Sigmoid colon (tissue), 7 donors: Measurements from ENCODE around the gene CLCN5. TPM values are rescaled to one million over a fixed set of nuclear protein-coding genes. Genes with fewer than 3 reads are reported as not detected.

Experiments
- DNase-seq: peaks from one replicate; pipeline ENCODE4 v3.0.0-alpha.2; 2019
- H3K27ac ChIP-seq, 4 donors: fragments of 200-600 bp; sonication (generic); one replicate each; pipeline ENCODE4 v1.5.1; 2016 to 2019; ENCODE audit warnings: mild to moderate bottlenecking in 1 of 4
- H3K27me3 ChIP-seq, 3 donors: fragments of 200-600 bp; sonication (generic); one replicate each; pipeline ENCODE4 v1.5.1; 2019; ENCODE audit warnings: mild to moderate bottlenecking in 1 of 3
- H3K36me3 ChIP-seq, 4 donors: fragments of 200-600 bp; sonication (generic); one replicate each; pipeline ENCODE4 v1.5.1; 2016 to 2019
- H3K4me1 ChIP-seq, 4 donors: fragments of 200-600 bp; sonication (generic); one replicate each; pipeline ENCODE4 v1.5.1; 2017 to 2019
- H3K4me3 ChIP-seq, 4 donors: fragments of 200-600 bp; sonication (generic); one replicate each; pipeline ENCODE4 v1.5.1; 2017 to 2019; ENCODE audit warnings: mild to moderate bottlenecking in 2 of 4, moderate library complexity in 1 of 4
- H3K9me3 ChIP-seq, 4 donors: fragments of 200-600 bp in 3 of 4; sonication (generic) in 3 of 4; one replicate each; pipeline versions ENCODE4 v1.5.1 to v1.6.1; 2013 to 2019
- CTCF ChIP-seq, 4 experiments: fragments of 450-650 bp in 3 of 4; fragments of 200-600 bp in 1 of 4; IDR thresholded peaks; one replicate each; pipeline ENCODE4 v1.5.1; 2016 to 2019; ENCODE audit warnings: antibody characterized with exemption in 4 of 4, mild to moderate bottlenecking in 3 of 4, moderate library complexity in 2 of 4
- EP300 ChIP-seq, 4 donors: sonication (generic); formaldehyde crosslinking; IDR thresholded peaks; one replicate each; pipeline ENCODE4 v1.6.1; 2017; ENCODE audit warnings: antibody characterized with exemption in 4 of 4
- POLR2A ChIP-seq, 2 donors: fragments of 450-650 bp; IDR thresholded peaks; one replicate each; pipeline ENCODE4 v1.6.1; 2016; ENCODE audit warnings: antibody characterized with exemption in 2 of 2, mild to moderate bottlenecking in 2 of 2, moderate library complexity in 2 of 2
- POLR2AphosphoS5 ChIP-seq, 4 donors: sonication (generic); formaldehyde crosslinking; IDR thresholded peaks; one replicate each; pipeline ENCODE4 v1.6.1; 2017; ENCODE audit warnings: antibody characterized with exemption in 4 of 4
- WGBS, 2 donors: extraction: QIAGEN DNeasy Blood & Tissue Kit; methylation state at CpG; one replicate each; pipeline ENCODE4 v1.1.7; 2013; 5-methylcytosine and 5-hydroxymethylcytosine counted together
- intact Hi-C: fragments of 100-400 bp; cut with DNase I; formaldehyde crosslinking; loops from one replicate; pipeline ENCODE4 v1.15.1; 2023
- polyA plus RNA-seq, 3 donors: library from polyadenylated mRNA; stranded (reverse); fragments of 200-250 nt; gene quantifications; one replicate each; pipeline ENCODE4 v1.2.3, GENCODE V29; 2013
- total RNA-seq, 4 donors: library from RNA; depleted of rRNA; stranded (reverse); fragments of >200 nt; gene quantifications; one replicate each; pipeline ENCODE4 v1.1.0, GENCODE V29; 2016
- donor health status: healthy with polysubstance abuse.
- donor health status: Bipolar disorder and iron deficiency.
- donor health status: healthy.

Gene CLCN5
- total and polyA plus RNA-seq, 7 donors, result under 0.01 to 3.0 (median 1.8) TPM

- intact Hi-C loops, result no loop called here
- WGBS, 2 donors, result 95 to 96% methylated on average over 5 of the region's 5 CpGs
- Histone ChIP-seq H3K36me3 (no peaks in the 10 kb centered on the region), H3K27me3 (no peaks in the 10 kb centered on the region), H3K9me3 (no peaks in the 10 kb centered on the region), H3K27ac (no peak overlapping the region), H3K4me1 (no peaks in the 10 kb centered on the region), H3K4me3 (no peak overlapping the region)
- DNase-seq, result no peak
- no peak for TF ChIP-seq EP300 (IDR thresholded peaks at IDR 0.05)
- TF ChIP-seq CTCF (IDR thresholded peaks at IDR 0.05), result no peak
- no peak for TF ChIP-seq POLR2AphosphoS5 (IDR thresholded peaks at IDR 0.05)
Observed at GRCh38 chrX:49972328-49972860, 50.0 kb downstream of the CLCN5 start.

GRCh38 chrX:49976682-49977197, 54.3 kb downstream of the CLCN5 start:
- Histone ChIP-seq H3K27me3 (no peaks in the 10 kb centered on the region), H3K4me3 (no peak overlapping the region), H3K9me3 (no peaks in the 10 kb centered on the region), H3K36me3 (no peaks in the 10 kb centered on the region), H3K27ac (no peak overlapping the region), H3K4me1 (no peaks in the 10 kb centered on the region)
- DNase-seq, result no peak
- WGBS, 2 donors, result 83% methylated on average over 4 of the region's 4 CpGs
- intact Hi-C loops, result no loop called here
- TF ChIP-seq EP300 (IDR thresholded peaks at IDR 0.05), result no peak
- no peak for TF ChIP-seq POLR2A (IDR thresholded peaks at IDR 0.05)
- TF ChIP-seq CTCF (IDR thresholded peaks at IDR 0.05), result no peak
- TF ChIP-seq POLR2AphosphoS5 (IDR thresholded peaks at IDR 0.05), result no peak

- Histone ChIP-seq H3K27ac (no peak overlapping the region), H3K4me1 (no peaks in the 10 kb centered on the region), H3K9me3 (no peaks in the 10 kb centered on the region), H3K27me3 (no peaks in the 10 kb centered on the region), H3K4me3 (no peak overlapping the region), H3K36me3 (no peaks in the 10 kb centered on the region)
- DNase-seq, result no peak
- no peak for TF ChIP-seq POLR2AphosphoS5 (IDR thresholded peaks at IDR 0.05)
- TF ChIP-seq CTCF (IDR thresholded peaks at IDR 0.05), result no peak
- no peak for TF ChIP-seq EP300 (IDR thresholded peaks at IDR 0.05)
- no peak for TF ChIP-seq POLR2A (IDR thresholded peaks at IDR 0.05)
- intact Hi-C loops, result no loop called here
- 70 to 75% methylated on average over 9 of the region's 9 CpGs for WGBS, 2 donors
Observed at GRCh38 chrX:49977319-49978090, 55.1 kb downstream of the CLCN5 start.

GRCh38 chrX:49978176-49978575, 55.8 kb downstream of the CLCN5 start:
- Histone ChIP-seq H3K4me3 (no peak overlapping the region), H3K9me3 (no peaks in the 10 kb centered on the region), H3K27me3 (no peaks in the 10 kb centered on the region), H3K36me3 (no peaks in the 10 kb centered on the region), H3K4me1 (no peaks in the 10 kb centered on the region), H3K27ac (no peak overlapping the region)
- intact Hi-C loops, result no loop called here
- WGBS, 2 donors, result 83 to 84% methylated on average over 2 of the region's 2 CpGs
- DNase-seq, result no peak
- TF ChIP-seq EP300 (IDR thresholded peaks at IDR 0.05) (no peak), POLR2A (IDR thresholded peaks at IDR 0.05) (no peak), POLR2AphosphoS5 (IDR thresholded peaks at IDR 0.05) (no peak), CTCF (IDR thresholded peaks at IDR 0.05) (no peak)
